GM12873 (cell line): Measurements from ENCODE around the gene SLC30A9.

Experiments used
- CTCF ChIP-seq: IDR thresholded peaks from 2 replicates; pipeline ENCODE4 v1.5.1; 2012; ENCODE audit warnings: low read depth, mild to moderate bottlenecking, moderate library complexity, low read length, control low read depth; ENCODE audit not compliant: insufficient read depth; ENCODE audit errors: missing control alignments

The SLC30A9 gene

GRCh38 chr4:42101446-42101975 lies 111.2 kb downstream of the SLC30A9 start:
- TF ChIP-seq CTCF: no peak

GRCh38 chr4:42104521-42104920 lies 114.2 kb downstream of the SLC30A9 start:
- no peak for TF ChIP-seq CTCF

- TF ChIP-seq CTCF: no peak
Observed at GRCh38 chr4:42112846-42113245, 122.5 kb downstream of the SLC30A9 start.

- no peak for TF ChIP-seq CTCF
Observed at GRCh38 chr4:42119886-42120285, 129.6 kb downstream of the SLC30A9 start.

- TF ChIP-seq CTCF: no peak
Observed at GRCh38 chr4:42122237-42122636, 131.9 kb downstream of the SLC30A9 start.

GRCh38 chr4:42123071-42123644 lies 132.8 kb downstream of the SLC30A9 start:
- TF ChIP-seq CTCF: no peak

GRCh38 chr4:42132099-42132498 lies 141.8 kb downstream of the SLC30A9 start:
- no peak for TF ChIP-seq CTCF
